GM12873 (cell line): Measurements from ENCODE around the gene AICDA.

ENCODE experiments used
- CTCF ChIP-seq: IDR thresholded peaks from 2 replicates; pipeline ENCODE4 v1.5.1; 2012; ENCODE audit warnings: low read depth, mild to moderate bottlenecking, moderate library complexity, low read length, control low read depth; ENCODE audit not compliant: insufficient read depth; ENCODE audit errors: missing control alignments

Gene AICDA

GRCh38 chr12:8644345-8645248 lies 31.9 kb upstream of the AICDA start:
- no peak for TF ChIP-seq CTCF

- TF ChIP-seq CTCF, result no peak
Measured at GRCh38 chr12:8642775-8643174, 30.1 kb upstream of the AICDA start.

- no peak for TF ChIP-seq CTCF
Measured at GRCh38 chr12:8639936-8640335, 27.3 kb upstream of the AICDA start.

- TF ChIP-seq CTCF, result no peak
Measured at GRCh38 chr12:8638951-8639350, 26.3 kb upstream of the AICDA start.

GRCh38 chr12:8637666-8638065 lies 25.0 kb upstream of the AICDA start:
- TF ChIP-seq CTCF, result no peak

- TF ChIP-seq CTCF, result no peak
Measured at GRCh38 chr12:8637244-8637643, 24.6 kb upstream of the AICDA start.

- TF ChIP-seq CTCF, result no peak
Measured at GRCh38 chr12:8636581-8636980, 23.9 kb upstream of the AICDA start.
